Esophagus mucosa (tissue), 1 donor: ENCODE measurements around the gene SELENOM. TPM values are rescaled to one million over a fixed set of nuclear protein-coding genes. Genes with fewer than 3 reads are reported as not detected.

Source experiments
- ATAC-seq: fragments of 200-7000 bp; cut with Tn5 transposase; one replicate; pipeline ENCODE4 v1.9.1; 2020
- total RNA-seq: library from RNA; stranded (reverse); gene quantifications from one replicate; pipeline ENCODE4 v1.2.4, GENCODE V29; 2023
- donor health status: DM: yes; HTN: yes; CAD: no.

SELENOM gene, protein sequence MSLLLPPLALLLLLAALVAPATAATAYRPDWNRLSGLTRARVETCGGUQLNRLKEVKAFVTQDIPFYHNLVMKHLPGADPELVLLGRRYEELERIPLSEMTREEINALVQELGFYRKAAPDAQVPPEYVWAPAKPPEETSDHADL
- 13.7 TPM for total RNA-seq

- ATAC-seq: peak; percentile 95
Observed at GRCh38 chr22:31107178-31107893, at the start of gene SELENOM. Gene SELENOM, minus strand, starts transcription at chr22:31107568. Its CDS starts 63 bp downstream, at chr22:31107505.

GRCh38 chr22:31155422-31155821 is 48.1 kb upstream of the SELENOM start:
- no peak for ATAC-seq

GRCh38 chr22:31154975-31155374 is 47.6 kb upstream of the SELENOM start:
- ATAC-seq: no peak

- ATAC-seq: no peak
Observed at GRCh38 chr22:31153357-31153756, 46.0 kb upstream of the SELENOM start.

DNA sequence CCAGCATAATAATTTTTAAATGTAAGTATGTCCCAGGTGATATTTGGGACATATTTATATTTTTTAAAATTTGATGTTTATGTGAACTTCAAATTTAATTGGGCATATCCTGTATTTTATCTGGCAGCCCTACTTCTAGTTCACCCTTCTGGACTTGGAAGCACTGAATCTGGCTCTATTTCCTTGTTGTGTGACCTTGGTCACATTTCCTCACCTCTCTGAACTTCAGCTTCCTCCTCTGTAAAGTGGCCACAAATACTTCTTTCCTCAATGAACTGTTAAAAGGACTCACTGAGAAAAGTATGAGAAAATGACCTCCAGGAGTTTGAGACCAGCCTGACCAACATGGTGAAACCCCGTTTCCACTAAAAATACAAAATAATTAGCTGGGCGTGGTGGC is 44.5 kb upstream of the SELENOM start:
- ATAC-seq: no peak

GRCh38 chr22:31150615-31151014 is 43.2 kb upstream of the SELENOM start:
- ATAC-seq: no peak

DNA sequence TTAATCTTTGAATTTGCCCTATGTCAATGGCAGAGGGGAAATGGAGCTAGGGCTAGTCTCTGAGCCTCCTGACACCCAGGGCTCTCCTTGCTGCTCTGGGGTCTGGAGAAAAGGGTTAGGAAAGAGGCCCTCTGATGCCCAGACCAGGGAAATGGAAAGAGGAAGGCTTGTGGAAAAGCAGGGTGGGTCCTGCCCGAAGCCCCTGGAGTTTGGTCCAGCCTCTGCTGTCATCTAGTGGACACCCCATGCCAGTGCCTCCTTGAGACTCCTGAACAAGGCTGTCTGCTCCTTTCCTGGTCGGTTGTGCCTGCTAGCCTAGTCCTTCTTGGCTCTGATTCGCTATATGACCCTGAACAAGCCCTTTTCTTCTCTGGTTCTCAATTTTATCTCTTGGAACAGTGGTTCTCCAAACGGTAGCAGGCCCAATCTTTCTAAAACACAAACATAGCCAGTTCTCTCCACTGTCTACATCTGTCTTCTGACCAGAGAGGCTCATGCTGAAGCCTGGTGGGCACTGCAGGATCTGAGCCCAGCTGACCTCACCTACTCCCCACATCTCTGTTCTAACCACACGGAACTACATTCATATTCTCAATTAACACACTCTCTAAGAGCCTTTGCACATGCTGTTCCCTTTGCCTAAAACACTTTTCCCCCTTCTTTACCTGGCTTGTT is 41.7 kb upstream of the SELENOM start:
- peak; percentile 77 for ATAC-seq

- no peak for ATAC-seq
Observed at GRCh38 chr22:31148488-31148887, 41.1 kb upstream of the SELENOM start.

- peak; percentile 40 for ATAC-seq
Observed at GRCh38 chr22:31144223-31144622, 36.9 kb upstream of the SELENOM start.

DNA sequence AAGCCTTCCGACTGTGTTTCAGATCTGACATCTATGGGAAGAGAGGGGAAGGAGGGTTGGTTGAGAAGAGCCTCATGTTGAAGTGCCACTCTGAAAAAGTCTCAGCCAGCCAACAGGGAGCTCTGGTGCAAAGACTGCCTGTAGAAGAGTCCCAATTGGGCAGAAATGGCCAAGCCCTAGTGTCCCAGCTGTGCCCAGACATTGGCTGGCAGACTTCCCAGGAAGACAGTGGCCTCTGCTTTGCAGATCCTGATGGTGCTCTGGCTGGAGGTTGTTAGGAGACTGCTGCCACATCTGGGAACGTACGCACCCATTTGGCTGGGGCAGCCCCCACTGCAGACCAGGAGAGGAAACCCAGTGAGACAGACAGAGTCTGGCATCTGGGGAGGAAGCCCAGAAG is 36.2 kb upstream of the SELENOM start:
- ATAC-seq: no peak

- no peak for ATAC-seq
Observed at GRCh38 chr22:31143038-31143437, 35.7 kb upstream of the SELENOM start.

DNA sequence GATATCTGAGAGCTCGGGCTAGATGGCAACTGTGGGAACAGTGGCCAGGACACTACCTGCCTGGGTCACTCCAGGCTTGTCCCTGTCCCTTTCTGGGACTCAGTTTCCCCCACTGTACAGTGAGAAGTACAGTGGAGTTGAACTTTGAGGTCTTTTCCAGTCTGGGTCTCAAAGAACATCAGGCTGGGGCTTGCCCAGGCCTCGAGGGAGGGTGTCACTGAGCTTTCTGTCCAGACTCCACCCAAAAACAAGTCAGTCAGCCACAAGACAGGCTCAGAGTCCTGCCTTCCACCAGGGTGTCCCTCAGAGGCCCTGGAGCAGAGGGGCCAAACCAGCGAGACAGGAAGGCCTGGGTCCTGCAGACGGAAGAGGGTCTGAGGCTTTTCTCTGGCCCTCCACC is 34.9 kb upstream of the SELENOM start:
- ATAC-seq: peak; percentile 53

DNA sequence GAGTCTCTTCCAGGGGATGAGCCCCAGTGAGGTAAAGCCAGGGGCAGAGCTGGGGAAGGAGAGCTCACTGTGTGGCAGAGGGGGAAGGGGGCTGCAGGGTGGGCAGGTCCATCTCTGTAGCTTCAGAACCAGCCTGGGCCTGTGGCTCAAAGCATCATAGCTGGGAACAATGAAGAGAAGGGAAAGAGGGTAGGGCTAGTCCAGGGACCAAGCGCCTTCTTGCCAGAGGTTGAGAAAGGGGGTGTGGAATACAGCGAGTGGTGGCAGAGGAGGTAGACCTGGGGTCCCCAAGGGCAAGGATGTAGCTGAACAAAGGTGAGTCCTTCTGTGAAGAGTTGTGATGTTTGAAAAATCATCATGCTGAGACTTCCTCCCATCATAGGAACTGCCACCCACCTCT is 34.2 kb upstream of the SELENOM start:
- no peak for ATAC-seq

GRCh38 chr22:31140746-31141145 is 33.4 kb upstream of the SELENOM start:
- ATAC-seq: peak; percentile 43

DNA sequence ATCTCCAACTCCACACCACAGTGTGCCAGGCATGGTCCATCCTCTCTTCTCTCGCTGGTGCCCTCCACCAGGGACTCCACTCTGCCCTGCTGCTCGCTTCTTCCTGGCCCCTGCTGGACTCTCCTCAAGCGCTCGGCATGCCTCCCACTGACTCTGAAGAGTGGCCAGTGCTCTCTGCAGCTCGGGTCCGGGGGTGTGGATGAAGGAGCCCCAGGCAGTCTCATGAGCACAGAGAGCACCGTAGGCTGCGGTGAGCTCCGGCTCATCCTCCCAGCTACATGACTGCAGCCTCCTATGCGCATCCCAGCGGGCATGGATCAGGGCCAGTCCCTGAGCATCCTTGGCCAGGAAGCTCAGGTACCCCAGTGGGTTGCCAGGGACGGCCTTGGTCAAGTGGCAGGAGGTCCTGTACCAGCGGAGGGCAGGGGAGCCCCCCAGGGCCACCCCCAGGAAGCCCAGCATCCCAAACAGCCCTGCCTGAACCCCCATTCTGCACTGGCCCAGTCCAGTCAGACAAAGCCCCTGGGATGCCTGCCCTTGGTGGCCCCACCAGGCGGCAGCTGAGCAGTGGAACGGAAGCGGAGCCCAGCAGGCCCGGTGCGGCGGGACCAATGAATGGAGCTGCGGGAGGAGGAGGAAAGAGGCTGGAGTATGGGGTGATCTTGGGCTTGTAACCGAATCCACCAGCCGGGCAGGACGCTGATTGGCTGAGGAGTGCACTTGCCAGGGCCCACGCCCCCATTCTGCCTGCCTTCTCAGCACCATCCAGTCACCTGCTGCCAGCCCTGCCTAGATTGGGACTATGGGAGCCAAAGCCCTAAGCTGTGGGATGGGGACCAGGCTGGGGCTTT is 32.7 kb upstream of the SELENOM start, which contains the start of gene PLA2G3:
Gene PLA2G3, minus strand, starts transcription at position 643 of the 851 bp plus-strand sequence. Its CDS starts 154 bp downstream, at position 489.
- peak; percentile 87 for ATAC-seq

DNA sequence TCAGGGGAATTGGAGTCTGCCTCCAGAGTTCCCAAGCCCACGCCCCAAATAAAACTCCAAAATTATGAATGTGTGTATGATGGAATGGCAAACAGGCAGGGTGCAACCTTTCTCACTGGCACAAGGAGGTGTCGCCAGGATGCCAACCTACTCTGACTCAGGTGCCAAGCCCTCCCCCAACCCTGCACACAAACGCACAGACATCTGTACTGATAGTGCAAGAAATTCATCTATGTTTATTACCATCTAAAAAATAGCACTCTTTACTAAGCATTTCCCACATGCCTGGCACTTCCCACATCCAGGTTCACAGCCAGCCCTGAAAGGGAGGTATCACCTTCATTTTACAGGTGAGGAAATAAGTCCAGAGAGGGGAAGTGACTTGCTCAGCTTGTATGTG is 31.7 kb upstream of the SELENOM start:
- ATAC-seq: no peak

GRCh38 chr22:31138126-31138525 is 30.8 kb upstream of the SELENOM start:
- no peak for ATAC-seq

DNA sequence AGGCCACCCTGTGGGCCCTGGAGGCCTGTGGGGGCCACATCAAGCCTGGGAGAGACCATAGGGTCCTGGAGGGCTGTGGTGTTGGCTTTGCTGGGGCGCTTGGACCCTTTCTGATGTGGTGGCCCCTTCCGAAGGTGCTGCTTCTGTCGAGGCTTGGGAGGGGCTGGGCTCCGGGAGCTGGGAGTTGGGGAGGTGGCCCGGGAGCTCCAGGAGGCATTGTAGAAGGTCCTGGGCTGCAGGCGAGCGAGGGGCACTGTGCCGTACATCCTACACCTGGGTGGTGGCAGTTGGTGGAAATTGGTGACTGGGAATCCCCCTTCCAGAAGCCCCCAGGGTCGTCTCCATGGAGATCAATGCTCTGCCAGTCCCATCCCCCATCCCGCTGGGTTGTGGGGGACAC is 30.4 kb upstream of the SELENOM start:
- ATAC-seq: no peak

DNA sequence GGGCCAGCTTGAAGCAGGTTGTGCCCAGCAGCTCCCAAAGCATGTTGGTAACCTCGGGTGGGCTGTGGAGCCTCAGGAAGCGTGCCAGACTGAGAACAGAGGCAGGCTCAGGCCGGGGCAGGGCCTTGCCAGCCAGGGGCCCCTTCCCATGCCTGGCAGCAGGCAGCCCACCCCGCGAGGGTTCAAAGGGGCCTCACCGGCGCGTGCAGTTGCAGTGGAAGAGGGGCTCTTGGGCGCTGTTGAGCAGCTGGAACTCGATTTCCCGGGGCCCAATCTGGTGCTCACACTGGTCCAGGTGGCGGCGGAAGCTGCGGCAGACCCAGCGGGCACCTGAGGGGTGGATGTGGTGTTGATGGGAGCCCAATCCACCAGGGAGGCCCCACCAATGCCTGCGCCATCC is 29.3 kb upstream of the SELENOM start:
- ATAC-seq: no peak

GRCh38 chr22:31136155-31136554 is 28.8 kb upstream of the SELENOM start:
- no peak for ATAC-seq

DNA sequence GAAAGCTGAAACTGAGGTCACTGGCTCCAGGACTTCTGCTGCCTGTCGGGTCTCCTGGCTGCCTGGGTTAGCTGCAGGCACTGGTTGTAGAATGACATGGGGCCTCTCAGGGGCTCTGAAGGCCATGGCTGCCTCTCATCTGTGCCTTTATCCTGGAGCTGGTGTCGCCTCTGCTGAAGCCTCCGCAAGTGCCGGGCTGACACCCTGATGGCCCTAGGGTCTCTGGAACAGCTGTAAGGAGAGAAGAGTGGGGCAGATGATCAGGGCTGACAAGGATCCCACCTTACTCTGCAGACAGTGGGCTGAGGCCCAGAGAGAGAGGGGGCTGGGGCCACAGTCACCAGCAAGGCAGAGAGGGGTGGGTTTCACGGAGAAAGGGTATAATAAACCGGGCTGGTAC is 28.3 kb upstream of the SELENOM start:
- ATAC-seq: no peak

GRCh38 chr22:31134688-31135087 is 27.3 kb upstream of the SELENOM start:
- no peak for ATAC-seq

GRCh38 chr22:31133911-31134310 is 26.5 kb upstream of the SELENOM start:
- no peak for ATAC-seq
